GM23338 (cell line): ENCODE measurements around the gene NPAS3. TPM values are rescaled to one million over a fixed set of nuclear protein-coding genes. Genes with fewer than 3 reads are reported as not detected.

Source experiments
- ATAC-seq: fragments of 200-7000 bp; cut with Tn5 transposase; 3 replicates; pipeline ENCODE4 v1.9.1; 2020
- DNase-seq: peaks from one replicate; pipeline ENCODE4 v3.0.0-alpha.2; 2015; ENCODE audit warnings: low spot score
- H2AFZ ChIP-seq: fragments of 200-600 bp; sonication (generic); 2 replicates; pipeline ENCODE4 v1.8.0; 2016; ENCODE audit warnings: antibody characterized with exemption, mild to moderate bottlenecking, moderate library complexity
- H3F3A ChIP-seq: fragments of 200-600 bp; sonication (generic); replicated peaks from 2 replicates; pipeline ENCODE4 v1.8.0; 2017; ENCODE audit warnings: antibody characterized with exemption, mixed run types, low read depth
- H3K27ac ChIP-seq: fragments of 200-600 bp; sonication (generic); 2 replicates; pipeline ENCODE4 v1.6.1; 2016; ENCODE audit warnings: low read depth
- H3K27me3 ChIP-seq: fragments of 200-600 bp; sonication (generic); 2 replicates; pipeline ENCODE4 v1.8.0; 2016; ENCODE audit warnings: mild to moderate bottlenecking, mixed run types, moderate library complexity; ENCODE audit not compliant: insufficient read depth
- H3K36me3 ChIP-seq: fragments of 200-600 bp; sonication (generic); 2 replicates; pipeline ENCODE4 v1.8.0; 2016; ENCODE audit warnings: mild to moderate bottlenecking; ENCODE audit not compliant: insufficient read depth
- H3K4me1 ChIP-seq: fragments of 200-600 bp; sonication (generic); 2 replicates; pipeline ENCODE4 v1.8.0; 2016; ENCODE audit warnings: mild to moderate bottlenecking, moderate library complexity; ENCODE audit not compliant: insufficient read depth
- H3K4me2 ChIP-seq: fragments of 200-600 bp; sonication (generic); 2 replicates; pipeline ENCODE4 v1.7.1; 2017; ENCODE audit warnings: mixed run types
- H3K4me3 ChIP-seq: fragments of 200-600 bp; sonication (generic); 2 replicates; pipeline ENCODE4 v1.6.1; 2016; ENCODE audit warnings: mixed run types
- H3K79me2 ChIP-seq: fragments of 200-600 bp; sonication (generic); replicated peaks from 2 replicates; pipeline ENCODE4 v1.8.0; 2017; ENCODE audit warnings: mild to moderate bottlenecking; ENCODE audit not compliant: insufficient read depth
- H3K9me2 ChIP-seq: fragments of 200-600 bp; sonication (generic); 2 replicates; pipeline ENCODE4 v1.8.0; 2017; ENCODE audit not compliant: insufficient read depth
- H4K20me1 ChIP-seq: fragments of 200-600 bp; sonication (generic); replicated peaks from 2 replicates; pipeline ENCODE4 v1.8.0; 2017; ENCODE audit warnings: mild to moderate bottlenecking; ENCODE audit not compliant: insufficient read depth
- H3K27ac Mint-ChIP-seq: 2 replicates; pipeline ENCODE4 v1.8.0; 2020; ENCODE audit warnings: inconsistent platforms, mild to moderate bottlenecking, moderate library complexity, mixed read lengths
- H3K27me3 Mint-ChIP-seq: 3 replicates; pipeline ENCODE4 v1.8.0; 2022; ENCODE audit warnings: low read depth, mild to moderate bottlenecking, moderate library complexity, mixed read lengths, inconsistent platforms; ENCODE audit not compliant: insufficient read depth, poor library complexity
- H3K36me3 Mint-ChIP-seq: 3 replicates; pipeline ENCODE4 v1.8.0; 2021; ENCODE audit warnings: low read depth, mild to moderate bottlenecking, inconsistent platforms, moderate library complexity, mixed read lengths
- H3K4me1 Mint-ChIP-seq: 3 replicates; pipeline ENCODE4 v1.8.0; 2020; ENCODE audit warnings: mild to moderate bottlenecking, inconsistent platforms, mixed read lengths
- H3K4me3 Mint-ChIP-seq: 3 replicates; pipeline ENCODE4 v1.8.0; 2021; ENCODE audit warnings: moderate library complexity, mild to moderate bottlenecking, inconsistent platforms, mixed read lengths
- H3K9me3 Mint-ChIP-seq: 3 replicates; pipeline ENCODE4 v1.8.0; 2020; ENCODE audit warnings: moderate library complexity, mild to moderate bottlenecking, inconsistent platforms, mixed read lengths
- CREB1 ChIP-seq: fragments of 250-450 bp; sonication (Bioruptor Pico); IDR thresholded peaks from 2 replicates; pipeline ENCODE4 v1.5.0; 2020; ENCODE audit warnings: low read depth, mild to moderate bottlenecking, moderate library complexity
- CTCF ChIP-seq, 2 experiments: fragments of 200-600 bp in 1 of 2; sonication (generic) in 1 of 2; conservative IDR thresholded peaks; 2 replicates each; pipeline versions ENCODE4 v1.5.1 to v1.6.1; 2016 to 2017; ENCODE audit warnings: antibody characterized with exemption in 2 of 2, low read depth in 2 of 2, mild to moderate bottlenecking in 2 of 2, moderate library complexity in 1 of 2
- EZH2 ChIP-seq: fragments of 200-600 bp; sonication (generic); IDR thresholded peaks from one replicate; pipeline ENCODE4 v1.8.0; 2017; ENCODE audit warnings: antibody characterized with exemption, mild to moderate bottlenecking, low read depth; ENCODE audit not compliant: unreplicated experiment
- EZH2phosphoT487 ChIP-seq: fragments of 200-600 bp; sonication (generic); IDR thresholded peaks from one replicate; pipeline ENCODE4 v1.8.1; 2018; ENCODE audit warnings: antibody characterized with exemption; ENCODE audit not compliant: unreplicated experiment
- JUNB ChIP-seq: IDR thresholded peaks from one replicate; pipeline ENCODE4 v1.6.1; 2016; ENCODE audit warnings: antibody characterized with exemption; ENCODE audit not compliant: unreplicated experiment
- POLR2AphosphoS5 ChIP-seq: IDR thresholded peaks from 2 replicates; pipeline ENCODE4 v1.6.1; 2016; ENCODE audit warnings: antibody characterized with exemption, low read depth
- STAT1 ChIP-seq: IDR thresholded peaks from one replicate; pipeline ENCODE4 v1.6.1; 2016; ENCODE audit warnings: antibody characterized with exemption; ENCODE audit not compliant: unreplicated experiment
- ZNF114 ChIP-seq: fragments of 250-450 bp; sonication (Bioruptor Pico); IDR thresholded peaks from 2 replicates; pipeline ENCODE4 v1.5.0; 2020; ENCODE audit warnings: mild to moderate bottlenecking, moderate library complexity
- ZNF331 ChIP-seq: fragments of 250-450 bp; sonication (Bioruptor Pico); IDR thresholded peaks from 2 replicates; pipeline ENCODE4 v1.5.0; 2020; ENCODE audit warnings: low read depth, mild to moderate bottlenecking, moderate library complexity
- polyA plus RNA-seq: library from polyadenylated mRNA; unstranded; fragments of >200 nt; fragmentation: Nextera tagmentation; extraction: Ambion mirVana; gene quantifications from 2 replicates; pipeline ENCODE4 v1.2.1, GENCODE V29; 2016
- total RNA-seq: library from RNA; depleted of rRNA; stranded (reverse); fragments of >200 nt; shearing (Covaris generic); gene quantifications from 2 replicates; pipeline ENCODE4 v1.2.3, GENCODE V29; 2014
- TF ChIP-seq, protein P1 (sequence below): IDR thresholded peaks from one replicate; pipeline ENCODE4 v1.6.1; 2018; ENCODE audit warnings: antibody characterized with exemption; ENCODE audit not compliant: unreplicated experiment
- TF ChIP-seq, protein P2 (sequence below): IDR thresholded peaks from 2 replicates; pipeline ENCODE4 v1.6.1; 2016; ENCODE audit warnings: antibody characterized with exemption
- TF ChIP-seq, protein P3 (sequence below): fragments of 250-450 bp; sonication (Bioruptor Pico); IDR thresholded peaks from 2 replicates; pipeline ENCODE4 v1.5.0; 2020; ENCODE audit warnings: mild to moderate bottlenecking, moderate library complexity

Gene NPAS3
- total and polyA plus RNA-seq, 2 experiments from 2014 or later, result 0.17 to 0.19 TPM

- Histone ChIP-seq H3K79me2 (no peaks in the 10 kb centered on the region), H4K20me1 (no peaks in the 10 kb centered on the region), H2AFZ (no peak overlapping the region), H3K27me3 (no peaks in the 10 kb centered on the region), H3K4me1 (0 out of 2 replicates have a peak, but pooled peaks cover 4% of the 10 kb centered on the region), H3K27ac (no peak overlapping the region), H3K4me2 (no peak overlapping the region), H3K4me3 (no peak overlapping the region), H3F3A (no peaks in the 10 kb centered on the region), H3K9me2 (peaks cover 5% of the 10 kb centered on the region; the same call in 1 of the 2 replicates), H3K36me3 (no peaks in the 10 kb centered on the region)
- H3K9me3 Mint-ChIP-seq, result no peaks in the 10 kb centered on the region
- no peak for ATAC-seq
- no peaks in the 10 kb centered on the region for H3K36me3 Mint-ChIP-seq
- peaks cover 20% of the 10 kb centered on the region for H3K4me1 Mint-ChIP-seq
- TF ChIP-seq STAT1, result no peak
- TF ChIP-seq EZH2phosphoT487, result no peak
- no peak for TF ChIP-seq EZH2
- TF ChIP-seq ZNF114, result no peak
- TF ChIP-seq, protein P1, sequence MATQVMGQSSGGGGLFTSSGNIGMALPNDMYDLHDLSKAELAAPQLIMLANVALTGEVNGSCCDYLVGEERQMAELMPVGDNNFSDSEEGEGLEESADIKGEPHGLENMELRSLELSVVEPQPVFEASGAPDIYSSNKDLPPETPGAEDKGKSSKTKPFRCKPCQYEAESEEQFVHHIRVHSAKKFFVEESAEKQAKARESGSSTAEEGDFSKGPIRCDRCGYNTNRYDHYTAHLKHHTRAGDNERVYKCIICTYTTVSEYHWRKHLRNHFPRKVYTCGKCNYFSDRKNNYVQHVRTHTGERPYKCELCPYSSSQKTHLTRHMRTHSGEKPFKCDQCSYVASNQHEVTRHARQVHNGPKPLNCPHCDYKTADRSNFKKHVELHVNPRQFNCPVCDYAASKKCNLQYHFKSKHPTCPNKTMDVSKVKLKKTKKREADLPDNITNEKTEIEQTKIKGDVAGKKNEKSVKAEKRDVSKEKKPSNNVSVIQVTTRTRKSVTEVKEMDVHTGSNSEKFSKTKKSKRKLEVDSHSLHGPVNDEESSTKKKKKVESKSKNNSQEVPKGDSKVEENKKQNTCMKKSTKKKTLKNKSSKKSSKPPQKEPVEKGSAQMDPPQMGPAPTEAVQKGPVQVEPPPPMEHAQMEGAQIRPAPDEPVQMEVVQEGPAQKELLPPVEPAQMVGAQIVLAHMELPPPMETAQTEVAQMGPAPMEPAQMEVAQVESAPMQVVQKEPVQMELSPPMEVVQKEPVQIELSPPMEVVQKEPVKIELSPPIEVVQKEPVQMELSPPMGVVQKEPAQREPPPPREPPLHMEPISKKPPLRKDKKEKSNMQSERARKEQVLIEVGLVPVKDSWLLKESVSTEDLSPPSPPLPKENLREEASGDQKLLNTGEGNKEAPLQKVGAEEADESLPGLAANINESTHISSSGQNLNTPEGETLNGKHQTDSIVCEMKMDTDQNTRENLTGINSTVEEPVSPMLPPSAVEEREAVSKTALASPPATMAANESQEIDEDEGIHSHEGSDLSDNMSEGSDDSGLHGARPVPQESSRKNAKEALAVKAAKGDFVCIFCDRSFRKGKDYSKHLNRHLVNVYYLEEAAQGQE, result no peak
- TF ChIP-seq JUNB, result no peak
- TF ChIP-seq POLR2AphosphoS5, result no peak
- TF ChIP-seq, protein P2, sequence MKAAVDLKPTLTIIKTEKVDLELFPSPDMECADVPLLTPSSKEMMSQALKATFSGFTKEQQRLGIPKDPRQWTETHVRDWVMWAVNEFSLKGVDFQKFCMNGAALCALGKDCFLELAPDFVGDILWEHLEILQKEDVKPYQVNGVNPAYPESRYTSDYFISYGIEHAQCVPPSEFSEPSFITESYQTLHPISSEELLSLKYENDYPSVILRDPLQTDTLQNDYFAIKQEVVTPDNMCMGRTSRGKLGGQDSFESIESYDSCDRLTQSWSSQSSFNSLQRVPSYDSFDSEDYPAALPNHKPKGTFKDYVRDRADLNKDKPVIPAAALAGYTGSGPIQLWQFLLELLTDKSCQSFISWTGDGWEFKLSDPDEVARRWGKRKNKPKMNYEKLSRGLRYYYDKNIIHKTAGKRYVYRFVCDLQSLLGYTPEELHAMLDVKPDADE, result no peak
- TF ChIP-seq ZNF331, result no peak
- TF ChIP-seq CTCF (conservative IDR thresholded peaks at IDR 0.05; ENCODE audit: low read depth in 2 of 2), result no peak
- TF ChIP-seq CREB1 (CRISPR knock-in tag), result no peak
- TF ChIP-seq, protein P3, sequence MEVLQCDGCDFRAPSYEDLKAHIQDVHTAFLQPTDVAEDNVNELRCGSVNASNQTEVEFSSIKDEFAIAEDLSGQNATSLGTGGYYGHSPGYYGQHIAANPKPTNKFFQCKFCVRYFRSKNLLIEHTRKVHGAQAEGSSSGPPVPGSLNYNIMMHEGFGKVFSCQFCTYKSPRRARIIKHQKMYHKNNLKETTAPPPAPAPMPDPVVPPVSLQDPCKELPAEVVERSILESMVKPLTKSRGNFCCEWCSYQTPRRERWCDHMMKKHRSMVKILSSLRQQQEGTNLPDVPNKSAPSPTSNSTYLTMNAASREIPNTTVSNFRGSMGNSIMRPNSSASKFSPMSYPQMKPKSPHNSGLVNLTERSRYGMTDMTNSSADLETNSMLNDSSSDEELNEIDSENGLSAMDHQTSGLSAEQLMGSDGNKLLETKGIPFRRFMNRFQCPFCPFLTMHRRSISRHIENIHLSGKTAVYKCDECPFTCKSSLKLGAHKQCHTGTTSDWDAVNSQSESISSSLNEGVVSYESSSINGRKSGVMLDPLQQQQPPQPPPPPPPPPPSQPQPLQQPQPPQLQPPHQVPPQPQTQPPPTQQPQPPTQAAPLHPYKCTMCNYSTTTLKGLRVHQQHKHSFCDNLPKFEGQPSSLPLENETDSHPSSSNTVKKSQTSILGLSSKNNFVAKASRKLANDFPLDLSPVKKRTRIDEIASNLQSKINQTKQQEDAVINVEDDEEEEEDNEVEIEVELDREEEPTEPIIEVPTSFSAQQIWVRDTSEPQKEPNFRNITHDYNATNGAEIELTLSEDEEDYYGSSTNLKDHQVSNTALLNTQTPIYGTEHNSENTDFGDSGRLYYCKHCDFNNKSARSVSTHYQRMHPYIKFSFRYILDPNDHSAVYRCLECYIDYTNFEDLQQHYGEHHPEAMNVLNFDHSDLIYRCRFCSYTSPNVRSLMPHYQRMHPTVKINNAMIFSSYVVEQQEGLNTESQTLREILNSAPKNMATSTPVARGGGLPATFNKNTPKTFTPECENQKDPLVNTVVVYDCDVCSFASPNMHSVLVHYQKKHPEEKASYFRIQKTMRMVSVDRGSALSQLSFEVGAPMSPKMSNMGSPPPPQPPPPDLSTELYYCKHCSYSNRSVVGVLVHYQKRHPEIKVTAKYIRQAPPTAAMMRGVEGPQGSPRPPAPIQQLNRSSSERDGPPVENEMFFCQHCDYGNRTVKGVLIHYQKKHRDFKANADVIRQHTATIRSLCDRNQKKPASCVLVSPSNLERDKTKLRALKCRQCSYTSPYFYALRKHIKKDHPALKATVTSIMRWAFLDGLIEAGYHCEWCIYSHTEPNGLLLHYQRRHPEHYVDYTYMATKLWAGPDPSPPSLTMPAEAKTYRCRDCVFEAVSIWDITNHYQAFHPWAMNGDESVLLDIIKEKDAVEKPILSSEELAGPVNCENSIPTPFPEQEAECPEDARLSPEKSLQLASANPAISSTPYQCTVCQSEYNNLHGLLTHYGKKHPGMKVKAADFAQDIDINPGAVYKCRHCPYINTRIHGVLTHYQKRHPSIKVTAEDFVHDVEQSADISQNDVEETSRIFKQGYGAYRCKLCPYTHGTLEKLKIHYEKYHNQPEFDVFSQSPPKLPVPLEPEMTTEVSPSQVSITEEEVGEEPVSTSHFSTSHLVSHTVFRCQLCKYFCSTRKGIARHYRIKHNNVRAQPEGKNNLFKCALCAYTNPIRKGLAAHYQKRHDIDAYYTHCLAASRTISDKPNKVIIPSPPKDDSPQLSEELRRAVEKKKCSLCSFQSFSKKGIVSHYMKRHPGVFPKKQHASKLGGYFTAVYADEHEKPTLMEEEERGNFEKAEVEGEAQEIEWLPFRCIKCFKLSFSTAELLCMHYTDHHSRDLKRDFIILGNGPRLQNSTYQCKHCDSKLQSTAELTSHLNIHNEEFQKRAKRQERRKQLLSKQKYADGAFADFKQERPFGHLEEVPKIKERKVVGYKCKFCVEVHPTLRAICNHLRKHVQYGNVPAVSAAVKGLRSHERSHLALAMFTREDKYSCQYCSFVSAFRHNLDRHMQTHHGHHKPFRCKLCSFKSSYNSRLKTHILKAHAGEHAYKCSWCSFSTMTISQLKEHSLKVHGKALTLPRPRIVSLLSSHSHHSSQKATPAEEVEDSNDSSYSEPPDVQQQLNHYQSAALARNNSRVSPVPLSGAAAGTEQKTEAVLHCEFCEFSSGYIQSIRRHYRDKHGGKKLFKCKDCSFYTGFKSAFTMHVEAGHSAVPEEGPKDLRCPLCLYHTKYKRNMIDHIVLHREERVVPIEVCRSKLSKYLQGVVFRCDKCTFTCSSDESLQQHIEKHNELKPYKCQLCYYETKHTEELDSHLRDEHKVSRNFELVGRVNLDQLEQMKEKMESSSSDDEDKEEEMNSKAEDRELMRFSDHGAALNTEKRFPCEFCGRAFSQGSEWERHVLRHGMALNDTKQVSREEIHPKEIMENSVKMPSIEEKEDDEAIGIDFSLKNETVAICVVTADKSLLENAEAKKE (CRISPR knock-in tag), result no peak
- H3K4me3 Mint-ChIP-seq, result no peak overlapping the region
- no peak overlapping the region for H3K27ac Mint-ChIP-seq
- no peak for DNase-seq
- no peaks in the 10 kb centered on the region for H3K27me3 Mint-ChIP-seq
These were observed 448.1 kb downstream of the NPAS3 start for GRCh38 chr14:33386781-33387180.
